GM19099 (cell line): ENCODE results near the gene ADAM15.

Experiments
- POLR2A ChIP-seq: IDR thresholded peaks from 3 replicates; pipeline ENCODE4 v1.6.1; 2011; ENCODE audit warnings: low read depth; ENCODE audit not compliant: insufficient read length; ENCODE audit errors: extremely low read depth

Gene ADAM15

DNA sequence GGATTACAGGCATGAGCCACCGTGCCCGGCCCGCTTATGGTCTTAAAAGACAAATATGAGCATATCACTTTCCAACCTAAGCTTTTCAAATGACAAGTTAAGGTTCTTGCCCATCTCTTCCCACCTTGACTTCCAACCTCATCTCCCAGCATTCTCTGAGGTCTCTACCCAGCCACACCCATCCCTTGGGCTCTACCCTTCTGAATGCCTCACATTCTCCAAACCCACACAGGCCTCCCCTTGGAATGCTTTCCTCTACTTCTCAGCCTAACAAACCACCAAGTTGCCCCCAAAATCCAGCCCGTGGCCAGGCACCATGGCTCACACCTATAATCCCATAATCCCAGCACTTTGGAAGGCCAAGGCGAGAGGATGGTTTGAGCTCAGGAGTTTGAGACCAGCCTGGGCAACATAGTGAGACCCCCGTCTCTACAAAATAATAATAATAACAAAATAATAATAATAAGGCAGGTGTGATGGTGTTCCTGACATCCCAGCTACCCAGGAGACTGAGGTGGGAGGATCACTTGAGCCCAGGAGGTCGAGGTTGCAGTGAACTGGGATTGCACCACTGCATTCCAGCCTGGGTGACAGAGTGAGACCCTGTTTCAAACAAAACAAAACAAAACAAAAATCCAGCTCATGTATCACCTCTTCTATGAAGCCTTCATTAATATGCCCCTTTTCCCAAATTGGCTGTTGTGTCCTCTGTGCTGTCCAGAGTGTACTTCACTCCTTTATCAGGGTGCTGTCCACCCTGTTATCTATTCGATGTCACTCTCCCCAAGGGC, 28.8 kb upstream of the ADAM15 start:
- TF ChIP-seq POLR2A, result no peak

GRCh38 chr1:155022927-155023236, 28.2 kb upstream of the ADAM15 start:
- TF ChIP-seq POLR2A, result no peak

DNA sequence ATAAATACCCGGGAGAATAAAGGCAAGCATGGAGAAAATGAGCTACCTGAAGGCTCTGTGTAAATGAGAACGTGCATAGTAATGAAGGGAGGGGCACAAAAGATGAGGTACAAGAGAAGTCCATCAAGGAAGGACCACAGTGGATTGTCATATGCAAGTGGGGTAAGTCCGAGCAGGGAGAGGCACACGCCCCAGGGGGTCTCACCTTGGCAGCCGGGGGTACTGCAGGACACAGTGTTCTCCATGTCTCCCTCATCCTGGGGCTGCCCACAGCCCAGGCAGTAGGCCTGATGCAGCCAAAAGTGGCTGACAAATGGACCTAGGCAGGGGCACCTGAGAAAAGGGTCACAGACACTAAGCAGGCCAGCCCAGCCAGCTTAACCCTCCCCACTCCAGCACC, 27.5 kb upstream of the ADAM15 start:
- TF ChIP-seq POLR2A, result no peak

- no peak for TF ChIP-seq POLR2A
Observed at GRCh38 chr1:155024315-155024714, 26.8 kb upstream of the ADAM15 start.

GRCh38 chr1:155026154-155026553, 25.0 kb upstream of the ADAM15 start:
- no peak for TF ChIP-seq POLR2A

DNA sequence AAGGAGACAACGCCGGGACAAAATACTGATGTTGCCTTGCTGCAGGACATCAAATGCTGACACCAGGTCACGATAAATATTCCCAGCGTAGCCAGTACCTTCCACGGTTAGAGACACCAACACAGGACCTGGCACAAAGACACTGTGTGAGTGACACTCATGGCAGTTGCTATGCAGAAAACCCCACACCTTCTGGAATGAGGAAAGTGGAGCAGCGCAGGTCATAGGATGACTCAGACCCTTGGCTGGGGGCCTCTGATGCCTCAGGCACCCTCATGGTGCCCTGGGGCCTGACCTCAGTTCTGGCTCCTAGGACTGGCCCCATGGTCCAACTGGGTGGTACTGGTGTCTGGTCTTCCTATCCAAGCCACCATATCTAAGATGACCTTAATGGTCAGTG, 24.5 kb upstream of the ADAM15 start:
- no peak for TF ChIP-seq POLR2A

DNA sequence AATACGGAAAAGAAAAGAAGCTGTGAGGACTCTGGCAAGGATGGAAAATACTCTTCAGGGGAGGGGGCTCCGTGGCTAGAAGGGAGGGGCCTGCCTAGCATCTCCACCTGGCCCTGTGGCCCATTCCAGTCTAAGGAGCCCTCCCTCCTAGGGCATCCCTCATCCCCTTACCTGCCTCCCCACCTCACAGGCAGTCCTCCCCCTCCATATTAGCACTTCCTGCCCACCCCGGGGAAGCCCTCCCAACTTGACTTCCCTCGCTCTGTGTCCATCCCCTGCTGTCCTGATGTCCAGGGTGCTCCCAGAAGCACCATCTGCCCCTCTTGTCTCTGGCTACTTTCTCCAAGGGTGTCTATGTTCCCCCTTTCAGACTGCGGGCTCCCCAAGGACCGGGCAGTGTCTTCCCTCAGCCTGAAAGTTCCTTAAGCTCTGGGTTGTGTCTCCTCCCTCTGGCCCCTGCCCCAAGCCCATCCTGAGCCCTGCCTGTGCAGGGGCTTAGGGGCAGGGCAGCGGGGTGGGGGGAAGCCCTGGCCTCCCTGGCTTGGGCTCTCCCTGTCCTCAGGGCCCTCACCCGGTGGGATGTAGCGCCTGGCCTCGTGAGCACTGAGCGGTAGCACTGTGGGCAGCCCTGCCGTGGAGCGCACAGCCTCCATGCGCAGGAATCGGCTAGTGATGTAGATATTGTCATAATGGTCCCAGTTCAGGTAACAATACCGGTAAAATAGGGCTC, 21.4 kb upstream of the ADAM15 start:
- no peak for TF ChIP-seq POLR2A

DNA sequence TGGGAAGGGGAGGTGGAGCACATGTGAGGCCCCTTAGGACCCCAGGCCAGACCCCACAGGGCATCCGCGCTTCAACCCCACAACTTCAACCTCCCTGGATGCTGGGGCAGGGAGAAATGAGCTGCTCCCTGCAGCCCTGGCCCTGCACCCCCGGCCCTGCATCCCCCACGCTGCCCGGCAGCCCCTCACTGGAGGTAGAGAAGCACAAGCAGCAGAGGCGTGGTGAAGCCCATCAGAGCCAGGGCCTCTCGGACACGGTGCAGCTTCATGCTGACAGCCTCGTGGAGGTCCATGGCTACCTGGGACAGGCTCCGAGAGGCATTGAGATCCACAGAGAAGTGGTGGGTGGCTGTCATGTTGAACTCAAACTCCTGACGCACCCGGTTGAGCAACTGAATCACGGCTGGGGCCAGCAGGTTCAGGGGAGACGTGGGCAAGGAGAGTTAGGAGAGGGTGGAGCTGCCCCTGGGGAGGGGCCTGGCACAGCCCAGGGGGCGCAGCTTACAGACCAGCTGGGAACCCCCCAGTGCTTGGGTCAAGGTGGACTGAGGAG, 20.8 kb upstream of the ADAM15 start:
- no peak for TF ChIP-seq POLR2A

DNA sequence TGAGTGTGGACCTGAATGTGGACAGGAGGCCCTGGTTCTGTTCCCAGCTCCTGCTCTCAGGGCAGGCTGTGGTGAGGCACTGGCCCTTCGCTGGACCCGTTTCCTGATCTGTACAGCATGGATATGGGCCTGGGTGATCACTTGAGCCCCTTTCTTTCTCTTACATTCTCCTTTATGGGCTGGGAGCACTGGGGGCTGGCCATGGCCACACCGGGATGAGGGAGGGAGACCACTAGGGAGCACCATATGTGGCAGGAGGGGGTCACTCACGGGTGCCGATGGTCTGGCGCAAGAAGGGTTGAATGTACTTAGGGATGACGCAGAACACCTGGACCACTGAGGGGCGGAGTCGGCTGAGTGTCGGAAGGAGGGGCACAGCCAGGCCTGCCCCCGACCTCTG, 20.2 kb upstream of the ADAM15 start:
- TF ChIP-seq POLR2A, result no peak

GRCh38 chr1:155032886-155033285, 18.2 kb upstream of the ADAM15 start:
- TF ChIP-seq POLR2A, result no peak

GRCh38 chr1:155033524-155033923, 17.6 kb upstream of the ADAM15 start, which contains the start of the genes DCST1 and DCST2:
DCST1 (plus strand) TSS chr1:155033824; CDS start chr1:155034037, 213 bp downstream.
DCST2 (minus strand) TSS chr1:155033781; CDS start chr1:155033701, 80 bp downstream.
- no peak for TF ChIP-seq POLR2A

- no peak for TF ChIP-seq POLR2A
Observed at GRCh38 chr1:155034318-155035208, 16.6 kb upstream of the ADAM15 start.

DNA sequence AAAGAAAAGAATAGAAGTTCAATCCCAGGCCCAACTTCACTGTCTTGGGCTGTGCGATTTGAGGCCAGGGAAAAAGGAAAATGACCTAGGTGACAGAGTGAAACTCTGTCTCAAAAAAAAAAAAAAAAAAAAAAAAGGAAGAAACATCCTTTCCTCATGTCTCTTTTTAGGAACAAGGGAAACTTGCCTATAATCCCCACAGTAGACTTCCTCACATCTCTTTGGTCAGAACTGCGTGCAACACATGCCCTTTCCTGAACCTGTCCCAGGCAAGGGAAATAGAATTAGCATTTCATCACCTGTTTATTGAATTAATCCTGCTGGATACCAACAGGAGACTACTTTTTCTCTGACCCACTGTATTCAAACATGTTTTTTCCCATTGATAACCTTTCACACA, 15.2 kb upstream of the ADAM15 start:
- no peak for TF ChIP-seq POLR2A

DNA sequence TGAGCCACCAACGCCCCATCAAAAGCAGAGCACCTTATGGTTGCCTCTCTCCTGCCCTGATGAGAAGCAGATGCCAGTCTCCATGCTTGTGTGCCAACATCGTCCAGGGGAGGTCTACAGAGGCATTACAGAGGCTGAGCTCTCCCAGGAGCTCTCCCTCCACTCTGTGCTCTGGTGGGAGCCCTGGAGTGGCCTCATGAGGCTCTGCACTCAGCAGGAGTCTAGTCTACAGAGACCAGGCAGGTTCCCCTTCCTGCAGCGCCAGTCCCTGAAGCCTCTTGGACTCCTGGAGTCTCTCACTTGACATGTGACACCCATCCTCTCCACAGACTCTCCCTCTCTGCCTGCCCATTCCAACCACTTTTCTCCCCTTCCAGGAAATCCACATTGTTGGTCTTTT, 14.1 kb upstream of the ADAM15 start:
- TF ChIP-seq POLR2A, result no peak

- no peak for TF ChIP-seq POLR2A
Observed at GRCh38 chr1:155037851-155038441, 13.2 kb upstream of the ADAM15 start.
